Duodenal mucosa (tissue), 2 donors: Measurements from ENCODE around the gene GUCY1A2.

Source experiments
- H3K27ac ChIP-seq: one replicate; pipeline ENCODE4 v1.7.0; 2013; ENCODE audit warnings: low read depth, low read length
- H3K27me3 ChIP-seq, 2 donors: one replicate each; pipeline ENCODE4 v1.7.0; 2013; ENCODE audit warnings: low read length in 2 of 2, control low read depth in 1 of 2; ENCODE audit not compliant: insufficient read depth in 2 of 2, control insufficient read depth in 1 of 2
- H3K36me3 ChIP-seq, 2 donors: one replicate each; pipeline ENCODE4 v1.7.0; 2013; ENCODE audit warnings: low read length in 2 of 2, control low read depth in 1 of 2; ENCODE audit not compliant: insufficient read depth in 2 of 2, control insufficient read depth in 1 of 2
- H3K4me1 ChIP-seq, 2 donors: one replicate each; pipeline ENCODE4 v1.7.0; 2013; ENCODE audit warnings: low read length in 2 of 2, control low read depth in 1 of 2; ENCODE audit not compliant: insufficient read depth in 2 of 2, control insufficient read depth in 1 of 2
- H3K4me3 ChIP-seq, 2 donors: one replicate each; pipeline ENCODE4 v1.7.0; 2013; ENCODE audit warnings: low read length in 2 of 2, low read depth in 1 of 2
- H3K9ac ChIP-seq, 2 donors: one replicate each; pipeline ENCODE4 v1.7.0; 2013; ENCODE audit warnings: low read length in 2 of 2, low read depth in 1 of 2
- H3K9me3 ChIP-seq, 2 donors: one replicate each; pipeline ENCODE4 v1.7.0; 2013; ENCODE audit warnings: low read length in 2 of 2, control low read depth in 1 of 2; ENCODE audit not compliant: control insufficient read depth in 1 of 2

Gene GUCY1A2

DNA sequence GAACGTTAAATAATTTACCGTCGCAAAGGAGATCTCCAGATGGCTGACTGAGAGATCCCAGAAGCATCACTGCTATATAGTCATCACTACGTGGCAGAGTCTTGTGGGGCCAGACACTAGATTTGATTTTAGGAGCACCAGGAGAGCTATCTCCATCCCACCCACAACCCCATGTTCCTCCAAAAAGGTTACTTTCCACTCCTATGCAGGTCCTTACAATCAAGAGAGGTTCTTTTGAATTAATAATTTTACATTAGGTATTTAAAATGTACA is 19.4 kb downstream of the GUCY1A2 start:
- no peaks in the 10 kb centered on the region for H3K27me3 ChIP-seq

DNA sequence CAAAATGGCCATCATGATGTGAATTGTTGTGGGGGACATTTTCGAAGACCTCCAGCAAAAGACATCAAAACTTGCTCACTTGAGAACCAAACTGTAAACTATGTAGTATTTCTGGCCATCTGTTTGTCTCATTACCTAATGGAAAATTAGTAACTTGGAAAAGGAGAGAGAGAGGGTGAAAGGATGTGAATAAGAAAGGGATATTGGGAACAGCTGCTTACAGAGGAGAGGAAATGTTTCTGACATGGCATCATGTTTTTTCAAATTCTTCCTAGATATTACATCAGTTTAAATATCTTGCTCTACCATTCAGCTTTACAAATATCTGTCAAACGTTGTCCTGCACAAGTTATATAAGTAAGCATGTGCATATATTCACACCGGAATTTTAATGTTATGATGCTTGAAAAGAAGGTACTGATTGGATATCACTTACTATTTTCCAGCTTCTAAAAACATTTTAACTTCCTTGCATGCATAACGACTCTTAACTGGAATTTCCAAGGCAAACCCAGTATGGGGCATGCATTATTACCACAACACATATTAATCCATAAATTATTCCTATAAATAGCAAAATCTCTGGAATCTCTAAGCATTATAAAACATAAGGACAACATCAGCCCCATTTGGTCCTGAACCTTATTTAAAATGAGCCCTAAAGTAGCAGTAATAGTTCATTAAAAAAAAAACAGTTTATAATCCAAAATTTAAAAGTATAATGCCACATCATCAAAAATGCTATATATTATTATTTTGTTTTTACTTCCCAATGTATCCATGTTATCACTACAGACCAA is 20.0 kb downstream of the GUCY1A2 start:
- H3K4me3 ChIP-seq = no peak overlapping the region
- no peaks in the 10 kb centered on the region for H3K9me3 ChIP-seq
- H3K27me3 ChIP-seq = no peaks in the 10 kb centered on the region
- H3K27ac ChIP-seq = no peak overlapping the region
- H3K9ac ChIP-seq = no peak overlapping the region
- no peaks in the 10 kb centered on the region for H3K36me3 ChIP-seq
- no peaks in the 10 kb centered on the region for H3K4me1 ChIP-seq

More for the DNA sequence above, 19.4 kb downstream of the GUCY1A2 start:
- H3K9me3 ChIP-seq = no peaks in the 10 kb centered on the region
- no peak overlapping the region for H3K9ac ChIP-seq
- H3K4me3 ChIP-seq = no peak overlapping the region
- H3K27ac ChIP-seq = no peak overlapping the region
- no peaks in the 10 kb centered on the region for H3K36me3 ChIP-seq
- no peaks in the 10 kb centered on the region for H3K4me1 ChIP-seq

DNA sequence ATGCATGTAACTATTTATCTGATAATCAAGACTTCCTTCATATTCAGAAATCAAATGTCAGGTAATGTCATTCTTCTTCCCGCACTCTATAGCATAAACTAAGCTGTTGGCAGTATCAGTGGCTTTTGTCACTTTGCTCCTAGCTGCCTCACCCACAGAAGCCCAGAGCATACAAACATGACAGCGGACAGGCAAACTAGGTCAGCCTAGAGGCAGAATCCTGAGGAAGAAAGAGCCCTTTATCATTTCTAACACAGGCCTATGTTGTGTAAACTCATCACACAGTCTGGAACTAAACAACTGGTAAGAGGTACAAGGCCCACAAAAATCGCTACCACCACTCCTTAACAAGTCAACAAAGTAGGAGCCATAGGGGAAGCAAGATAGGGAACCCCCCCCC is 21.0 kb downstream of the GUCY1A2 start:
- no peaks in the 10 kb centered on the region for H3K9me3 ChIP-seq
- H3K27ac ChIP-seq = no peak overlapping the region
- H3K27me3 ChIP-seq = no peaks in the 10 kb centered on the region
- no peak overlapping the region for H3K9ac ChIP-seq
- H3K36me3 ChIP-seq = no peaks in the 10 kb centered on the region
- no peaks in the 10 kb centered on the region for H3K4me1 ChIP-seq
- H3K4me3 ChIP-seq = no peak overlapping the region

DNA sequence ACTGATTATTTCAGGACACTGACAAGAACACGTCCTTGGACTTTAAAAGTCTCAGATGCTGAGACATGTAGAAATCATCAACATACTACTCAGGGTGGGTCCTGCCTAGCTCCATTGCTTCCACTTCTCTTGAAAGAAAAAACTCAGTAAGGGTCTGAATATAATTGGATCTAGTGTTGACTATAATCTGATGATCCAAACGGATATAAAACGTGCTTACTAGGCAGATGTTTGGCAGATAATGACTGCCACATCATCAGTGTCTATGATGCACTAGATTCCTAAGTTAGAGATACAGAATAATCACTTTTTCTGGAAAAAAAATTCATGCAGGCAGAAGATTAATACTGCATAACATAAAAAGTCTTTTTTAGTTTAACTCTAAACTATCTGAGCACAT is 21.6 kb downstream of the GUCY1A2 start:
- Histone ChIP-seq H3K9ac (no peak overlapping the region), H3K4me3 (no peak overlapping the region)

DNA sequence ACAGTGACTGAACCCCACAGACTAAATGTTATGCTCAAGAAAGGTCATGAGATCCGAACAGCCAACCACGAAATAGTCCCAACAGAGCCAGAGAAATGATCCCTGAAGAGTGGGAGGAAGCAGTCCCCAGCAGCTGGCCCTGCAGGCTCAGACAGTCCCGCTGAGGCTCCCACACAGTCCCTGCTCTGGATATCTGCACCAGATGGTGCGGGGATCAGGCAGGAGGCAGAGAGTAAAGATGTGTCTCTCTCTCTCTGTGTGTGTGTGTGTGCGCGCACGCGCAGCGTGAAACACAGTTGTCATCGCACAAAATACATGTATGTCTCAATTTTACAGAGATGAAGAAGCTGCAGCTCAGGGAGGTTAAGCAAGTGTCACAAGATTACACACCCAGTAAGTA is 27.9 kb downstream of the GUCY1A2 start:
- Histone ChIP-seq H3K27me3 (no peaks in the 10 kb centered on the region), H3K9me3 (no peaks in the 10 kb centered on the region), H3K4me3 (no peak overlapping the region), H3K36me3 (no peaks in the 10 kb centered on the region), H3K4me1 (no peaks in the 10 kb centered on the region), H3K9ac (no peak overlapping the region), H3K27ac (no peak overlapping the region)

More for the DNA sequence above, 21.6 kb downstream of the GUCY1A2 start:
- Histone ChIP-seq H3K4me1 (no peaks in the 10 kb centered on the region), H3K27me3 (no peaks in the 10 kb centered on the region), H3K36me3 (no peaks in the 10 kb centered on the region), H3K27ac (no peak overlapping the region), H3K9me3 (no peaks in the 10 kb centered on the region)

DNA sequence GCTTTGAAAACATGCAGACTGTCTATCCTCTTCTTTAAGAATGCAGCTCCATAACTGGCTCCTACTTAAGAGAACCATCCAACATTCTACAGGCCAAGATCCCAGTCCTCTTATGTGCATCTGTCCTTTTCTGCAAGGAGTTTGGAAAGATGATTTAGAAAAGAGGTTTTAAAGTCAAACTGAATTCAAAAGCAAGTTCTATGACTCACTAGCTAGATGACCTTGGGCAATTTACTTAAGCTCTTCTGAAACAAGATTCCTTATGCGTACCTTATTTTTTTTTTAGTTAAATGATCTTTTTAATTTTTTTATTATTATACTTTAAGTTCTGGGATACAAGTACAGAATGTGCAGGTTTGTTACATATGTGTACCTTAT is 29.2 kb downstream of the GUCY1A2 start:
- H3K27me3 ChIP-seq = no peaks in the 10 kb centered on the region
- H3K4me3 ChIP-seq = no peak overlapping the region
- no peaks in the 10 kb centered on the region for H3K9me3 ChIP-seq
- no peaks in the 10 kb centered on the region for H3K36me3 ChIP-seq
- no peak overlapping the region for H3K27ac ChIP-seq
- no peaks in the 10 kb centered on the region for H3K4me1 ChIP-seq
- no peak overlapping the region for H3K9ac ChIP-seq

DNA sequence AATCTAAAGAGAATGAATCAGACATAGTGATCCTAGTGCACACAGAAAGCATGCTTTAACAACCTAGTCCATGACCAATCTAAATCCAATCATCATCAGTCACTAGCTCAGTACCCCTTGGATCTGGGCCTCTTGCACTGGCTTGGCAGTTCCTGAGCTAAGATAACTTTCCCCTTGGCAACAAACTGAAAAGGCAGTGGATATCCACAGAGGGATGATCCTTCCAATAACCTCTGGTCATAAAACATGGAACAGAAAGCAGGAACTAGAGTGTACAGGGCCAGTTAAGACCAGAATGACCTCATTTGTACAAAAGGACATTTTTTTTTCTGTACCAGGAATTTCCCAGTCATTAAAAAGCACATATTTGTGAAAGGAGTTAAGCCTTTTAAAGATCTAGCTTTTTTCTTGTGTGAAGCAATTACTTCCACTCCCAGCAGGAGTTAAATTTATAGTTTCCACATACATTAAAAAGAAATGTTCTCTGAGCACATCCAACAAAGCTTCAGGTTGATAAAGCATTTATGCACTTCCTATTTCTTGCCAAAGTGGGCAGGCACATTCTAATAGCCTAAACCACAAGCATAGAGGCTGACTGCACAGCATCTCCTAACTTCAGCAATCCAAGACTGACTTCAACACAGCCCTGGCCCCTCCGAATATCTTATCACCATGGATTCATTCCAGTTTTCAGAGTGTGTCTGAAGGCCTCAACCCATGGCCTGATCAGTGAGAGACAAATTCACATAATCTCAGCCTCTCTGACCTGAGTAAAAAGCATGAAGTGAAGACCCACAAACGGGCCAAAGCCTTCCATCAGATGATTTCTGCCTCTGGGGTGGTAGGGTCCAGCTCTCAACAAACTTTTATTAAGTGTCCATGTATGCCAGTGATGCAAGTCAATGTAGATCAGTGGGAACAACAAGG is 29.9 kb downstream of the GUCY1A2 start:
- no peak overlapping the region for H3K9ac ChIP-seq
- H3K9me3 ChIP-seq = no peaks in the 10 kb centered on the region
- H3K27me3 ChIP-seq = no peaks in the 10 kb centered on the region
- no peak overlapping the region for H3K27ac ChIP-seq
- no peaks in the 10 kb centered on the region for H3K4me1 ChIP-seq
- H3K36me3 ChIP-seq = no peaks in the 10 kb centered on the region
- no peak overlapping the region for H3K4me3 ChIP-seq

DNA sequence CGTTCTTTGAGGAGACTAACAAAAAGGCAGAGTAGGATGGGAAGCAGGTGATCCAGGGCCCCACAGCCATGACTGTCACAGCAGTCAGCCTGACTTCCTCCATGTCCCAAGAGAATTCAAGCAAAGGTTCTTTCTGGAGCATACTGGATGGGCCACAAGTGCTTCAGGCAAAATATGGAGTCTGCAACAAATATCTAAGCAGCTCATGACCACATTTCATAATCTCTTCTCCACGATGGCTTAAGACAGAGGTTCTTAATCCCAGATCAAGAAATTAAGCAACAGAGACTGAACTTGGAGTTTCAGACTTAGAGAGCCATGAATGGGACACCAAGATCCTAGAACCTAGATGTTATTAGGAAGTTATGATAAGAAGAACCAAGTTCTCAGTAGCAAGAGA is 31.6 kb downstream of the GUCY1A2 start:
- Histone ChIP-seq H3K9ac (no peak overlapping the region), H3K4me1 (no peaks in the 10 kb centered on the region), H3K4me3 (no peak overlapping the region), H3K36me3 (no peaks in the 10 kb centered on the region), H3K27ac (no peak overlapping the region), H3K27me3 (no peaks in the 10 kb centered on the region), H3K9me3 (no peaks in the 10 kb centered on the region)

DNA sequence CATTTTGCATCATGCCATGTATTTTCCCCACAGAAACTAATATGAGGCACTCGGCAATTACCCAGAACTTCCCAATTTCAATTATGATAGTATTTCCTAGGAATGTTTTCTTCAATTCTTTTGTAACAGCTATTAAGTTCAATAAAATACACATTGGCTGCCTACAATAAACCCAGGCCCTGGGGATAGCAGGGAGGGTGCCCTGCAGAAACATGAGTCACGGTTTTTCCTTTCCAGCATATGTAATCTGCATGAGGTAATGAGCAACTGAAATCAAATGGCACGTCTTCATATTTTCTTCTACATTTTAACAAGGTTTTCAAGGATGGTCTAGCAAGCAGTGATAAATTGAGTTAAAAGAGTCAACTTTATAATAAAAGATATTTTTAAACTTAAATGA is 32.0 kb downstream of the GUCY1A2 start:
- Histone ChIP-seq H3K4me3 (no peak overlapping the region), H3K36me3 (no peaks in the 10 kb centered on the region), H3K27ac (no peak overlapping the region), H3K27me3 (no peaks in the 10 kb centered on the region), H3K4me1 (no peaks in the 10 kb centered on the region), H3K9ac (no peak overlapping the region), H3K9me3 (no peaks in the 10 kb centered on the region)

DNA sequence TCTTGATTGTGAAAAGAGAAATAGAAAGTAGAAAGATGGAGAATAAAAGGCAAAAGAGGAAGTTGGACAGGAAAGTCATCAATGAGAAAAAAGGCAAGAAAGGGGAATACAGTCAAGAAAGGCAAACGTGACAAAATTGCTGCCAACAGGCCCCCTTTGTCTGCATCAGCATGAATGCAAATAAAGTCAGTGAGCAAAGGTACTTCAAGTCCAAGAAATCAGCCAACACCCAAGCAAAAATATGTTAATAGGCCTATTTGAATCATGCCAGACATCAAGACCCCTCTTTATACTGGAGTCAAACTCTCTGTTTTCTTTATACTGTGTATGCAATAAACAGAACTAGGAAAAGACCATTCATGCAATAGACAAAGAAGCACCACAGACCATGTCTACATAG is 34.3 kb downstream of the GUCY1A2 start:
- Histone ChIP-seq H3K9ac (no peak overlapping the region), H3K27me3 (no peaks in the 10 kb centered on the region), H3K27ac (no peak overlapping the region), H3K36me3 (no peaks in the 10 kb centered on the region), H3K4me1 (no peaks in the 10 kb centered on the region), H3K4me3 (no peak overlapping the region), H3K9me3 (no peaks in the 10 kb centered on the region)
